ENCODE data around the gene ATIC.

ATIC gene

DNA sequence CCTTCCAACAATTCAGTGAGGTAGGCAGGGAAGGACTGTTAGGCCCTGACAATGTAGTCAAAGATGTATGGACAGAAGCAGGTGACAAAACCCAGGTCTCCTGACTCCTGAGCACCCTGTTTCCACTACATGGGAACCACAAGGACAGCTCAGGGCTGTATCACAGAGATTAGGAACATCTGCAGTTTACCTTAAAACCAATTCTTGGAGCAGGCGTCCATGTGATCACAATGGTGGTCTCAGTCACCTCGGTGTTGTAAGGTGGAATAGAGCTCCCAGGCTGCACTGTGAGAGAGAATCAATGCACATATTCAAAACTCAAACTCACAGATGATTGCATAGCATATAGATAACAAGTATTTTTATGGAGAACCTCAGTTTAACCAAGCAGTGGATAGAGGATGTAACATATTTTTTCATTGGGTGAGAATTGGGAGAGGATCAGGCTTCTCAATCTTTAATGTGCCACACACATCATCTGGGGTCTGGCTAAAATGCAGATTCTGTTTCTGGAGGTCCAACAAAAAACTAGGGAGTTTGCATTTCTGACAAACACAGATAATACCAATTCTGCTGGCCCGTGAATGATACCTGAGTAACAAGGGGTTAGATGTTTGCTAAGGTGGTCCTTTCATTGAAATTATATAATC is 87.3 kb downstream of the ATIC start:
- DNase-seq (ENCODE audit: low spot score): no peak
